Choroid plexus epithelial cell (primary cell): ENCODE measurements around the gene PTCH1.

Source experiments
- DNase-seq: peaks from one replicate; pipeline ENCODE4 v3.0.0-alpha.2; 2010; ENCODE audit warnings: low read depth
- H3K4me3 ChIP-seq: 2 replicates; pipeline ENCODE4 v1.5.1; 2011; ENCODE audit warnings: low read depth, mild to moderate bottlenecking, control low read depth, low read length, moderate library complexity
- TF ChIP-seq, protein P1 (sequence below): conservative IDR thresholded peaks from 2 replicates; pipeline ENCODE4 v1.5.1; 2011; ENCODE audit warnings: low read depth, mild to moderate bottlenecking, control low read depth, inconsistent platforms, low read length, moderate library complexity

PTCH1 gene

DNA sequence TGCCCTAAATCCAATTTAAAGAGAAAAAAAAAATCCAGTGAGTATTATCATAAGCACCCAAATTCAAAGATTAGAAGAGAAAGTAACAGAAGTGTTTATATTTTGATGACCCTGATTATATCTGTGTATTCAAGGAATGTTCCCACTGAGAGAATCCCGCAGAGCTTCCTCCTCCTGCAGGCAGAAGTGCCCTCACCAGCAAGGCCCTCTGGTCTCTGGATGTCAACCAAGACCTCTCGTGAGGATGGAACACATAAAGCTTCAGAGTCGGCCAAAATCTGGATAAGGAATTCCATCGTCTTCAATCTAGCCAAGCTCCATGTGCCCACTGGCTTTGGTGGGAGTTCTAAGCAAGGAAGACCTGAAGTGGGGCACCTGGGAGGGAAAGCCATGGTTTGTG lies 18.1 kb downstream of the PTCH1 start:
- TF ChIP-seq, protein P1, sequence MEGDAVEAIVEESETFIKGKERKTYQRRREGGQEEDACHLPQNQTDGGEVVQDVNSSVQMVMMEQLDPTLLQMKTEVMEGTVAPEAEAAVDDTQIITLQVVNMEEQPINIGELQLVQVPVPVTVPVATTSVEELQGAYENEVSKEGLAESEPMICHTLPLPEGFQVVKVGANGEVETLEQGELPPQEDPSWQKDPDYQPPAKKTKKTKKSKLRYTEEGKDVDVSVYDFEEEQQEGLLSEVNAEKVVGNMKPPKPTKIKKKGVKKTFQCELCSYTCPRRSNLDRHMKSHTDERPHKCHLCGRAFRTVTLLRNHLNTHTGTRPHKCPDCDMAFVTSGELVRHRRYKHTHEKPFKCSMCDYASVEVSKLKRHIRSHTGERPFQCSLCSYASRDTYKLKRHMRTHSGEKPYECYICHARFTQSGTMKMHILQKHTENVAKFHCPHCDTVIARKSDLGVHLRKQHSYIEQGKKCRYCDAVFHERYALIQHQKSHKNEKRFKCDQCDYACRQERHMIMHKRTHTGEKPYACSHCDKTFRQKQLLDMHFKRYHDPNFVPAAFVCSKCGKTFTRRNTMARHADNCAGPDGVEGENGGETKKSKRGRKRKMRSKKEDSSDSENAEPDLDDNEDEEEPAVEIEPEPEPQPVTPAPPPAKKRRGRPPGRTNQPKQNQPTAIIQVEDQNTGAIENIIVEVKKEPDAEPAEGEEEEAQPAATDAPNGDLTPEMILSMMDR: peak; percentile 13
- peak; percentile 56 for DNase-seq
- no peak overlapping the region for H3K4me3 ChIP-seq

DNA sequence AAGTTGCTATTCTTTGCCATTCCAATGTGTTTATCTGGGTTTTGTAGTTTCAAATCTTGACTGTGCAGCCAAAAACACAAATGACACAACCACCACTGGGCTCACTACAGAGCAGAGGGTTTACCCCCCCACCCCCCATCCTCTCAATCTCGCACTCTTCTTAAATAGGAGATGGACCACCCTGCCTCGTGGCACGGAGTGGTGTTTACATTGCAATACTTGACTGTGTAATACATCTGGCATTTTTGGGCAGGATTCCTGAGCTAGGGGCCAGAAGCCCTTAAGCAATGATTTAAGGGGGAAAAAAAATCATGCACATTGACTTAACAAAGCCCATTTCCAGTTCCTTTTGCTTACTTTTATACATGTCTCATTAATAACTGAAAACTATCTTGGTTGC lies 19.0 kb downstream of the PTCH1 start:
- DNase-seq: peak; percentile 42
- TF ChIP-seq, protein P1: no peak

DNA sequence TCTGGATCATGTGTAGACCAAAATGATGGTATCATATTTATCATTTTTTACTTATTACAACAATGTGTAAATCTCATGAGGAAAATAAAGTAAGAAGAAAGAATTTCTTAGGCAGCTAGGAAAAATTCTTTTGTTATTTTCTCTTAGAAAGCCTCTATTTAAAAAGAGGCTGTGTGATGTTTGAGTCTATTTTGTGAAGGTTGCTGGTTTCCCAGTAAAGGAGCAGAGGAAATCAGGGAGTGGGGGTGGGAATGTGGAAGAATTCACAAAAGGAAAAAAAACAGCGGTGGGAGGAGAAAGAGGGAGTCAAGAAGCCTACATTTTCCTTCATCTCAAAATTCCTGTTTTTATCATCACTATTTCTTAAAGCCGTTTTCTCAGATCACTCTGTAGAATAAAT lies 20.1 kb downstream of the PTCH1 start:
- TF ChIP-seq, protein P1: no peak
- no peak for DNase-seq
- H3K4me3 ChIP-seq: no peak overlapping the region

More for the DNA sequence above, 19.0 kb downstream of the PTCH1 start:
- no peak overlapping the region for H3K4me3 ChIP-seq

DNA sequence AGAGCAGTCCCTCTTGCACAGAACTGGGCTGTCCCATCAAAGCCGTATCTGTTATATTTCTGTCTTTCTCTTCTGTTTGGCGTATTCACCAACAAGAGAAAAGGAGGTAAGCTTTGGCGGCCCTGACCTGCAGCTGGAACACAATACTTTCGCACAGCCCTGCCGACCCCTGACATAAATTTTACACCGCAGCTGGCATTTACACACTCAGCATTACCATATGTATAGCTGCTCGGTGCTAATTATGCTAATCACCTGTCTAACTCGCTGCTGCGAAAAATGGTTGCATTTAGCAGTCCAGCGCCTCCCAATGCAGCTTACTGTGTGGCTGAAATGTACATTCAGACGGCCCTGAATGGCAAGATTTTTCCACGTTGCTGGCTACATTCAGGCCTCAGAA lies 20.8 kb downstream of the PTCH1 start:
- TF ChIP-seq, protein P1: no peak
- no peak for DNase-seq
- no peak overlapping the region for H3K4me3 ChIP-seq

DNA sequence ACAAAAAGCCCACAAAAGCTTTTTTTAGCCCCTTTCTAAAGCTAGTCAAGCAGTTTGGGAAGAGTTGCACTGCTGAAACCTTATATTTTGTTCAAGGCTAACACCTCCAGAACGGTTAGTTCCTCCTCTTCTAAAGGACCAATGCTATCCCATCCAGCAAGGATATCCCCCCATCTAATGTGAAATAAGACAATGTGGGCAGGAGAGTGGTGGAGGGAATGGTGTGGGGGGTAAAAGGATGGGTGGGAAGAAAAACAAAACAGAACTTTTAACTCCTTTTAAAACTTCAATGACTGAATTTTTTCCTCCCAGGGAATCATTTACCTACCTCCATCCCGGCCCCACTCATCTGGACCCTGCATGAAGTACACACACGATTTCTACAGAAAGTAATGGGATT lies 21.2 kb downstream of the PTCH1 start:
- no peak for DNase-seq
- TF ChIP-seq, protein P1: no peak
- no peak overlapping the region for H3K4me3 ChIP-seq

DNA sequence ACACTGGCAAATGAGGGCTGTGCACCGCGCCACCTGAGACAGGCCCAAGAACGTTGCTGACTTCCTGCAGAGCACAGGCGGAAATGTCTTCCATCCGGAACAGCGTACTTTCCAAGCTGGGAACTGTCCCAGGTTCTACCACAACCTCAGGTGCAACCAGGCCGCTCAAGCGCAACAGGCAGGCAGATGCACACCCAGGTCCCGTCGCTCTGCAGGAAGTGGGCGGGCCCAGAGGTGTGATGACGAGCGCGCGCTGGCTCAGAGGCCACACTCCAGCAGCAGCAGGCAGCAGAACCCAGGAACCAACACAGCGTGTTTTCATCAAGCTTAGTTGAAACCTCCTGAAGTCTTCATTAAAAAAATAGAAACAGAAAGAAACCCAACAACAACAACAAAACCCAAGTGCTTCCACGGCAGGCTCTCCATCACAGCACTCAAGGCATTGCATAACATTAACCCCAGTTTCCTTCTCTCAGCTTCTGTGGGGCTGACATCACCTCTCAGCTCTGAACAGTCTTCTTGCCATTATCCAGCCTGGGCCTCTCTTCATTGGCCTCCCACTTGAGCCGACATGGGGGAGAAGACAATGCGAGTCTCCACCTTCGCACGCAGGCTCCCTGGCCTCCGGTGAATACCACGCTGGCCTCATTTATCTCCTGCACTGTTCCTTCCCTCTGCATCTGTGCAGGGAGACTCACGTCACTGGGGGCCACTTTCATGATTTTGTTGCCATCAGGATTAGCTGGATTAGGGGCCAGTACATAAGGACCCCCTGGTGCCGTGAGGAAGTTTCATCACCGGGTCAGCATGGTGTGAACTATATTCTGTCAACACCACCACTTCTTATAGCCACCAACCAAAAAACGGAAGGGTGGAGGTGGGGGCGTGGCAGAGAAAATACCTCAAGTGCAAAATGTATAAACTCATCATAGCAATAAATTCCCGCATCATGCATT lies 22.1 kb downstream of the PTCH1 start:
- no peak for DNase-seq
- H3K4me3 ChIP-seq: no peak overlapping the region
- TF ChIP-seq, protein P1: no peak

DNA sequence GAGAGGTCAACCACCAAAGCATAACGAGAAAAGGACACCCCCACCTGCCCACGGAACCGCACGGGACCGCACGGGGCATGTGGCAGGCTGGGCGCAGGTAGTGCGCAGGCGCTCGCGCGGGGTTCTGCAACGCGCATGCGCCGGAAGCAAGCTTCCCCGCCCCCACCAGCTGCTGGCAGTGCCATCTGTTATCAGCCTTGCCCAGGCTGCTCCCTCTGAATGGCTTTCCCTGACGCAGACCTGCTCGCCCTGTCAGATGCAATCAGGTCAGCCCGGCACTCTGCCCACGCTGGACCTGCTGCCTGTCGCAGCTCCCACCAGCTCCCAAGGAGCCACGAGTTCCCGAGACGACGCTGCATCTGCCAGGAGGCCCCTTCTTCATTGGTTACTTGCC lies 22.8 kb downstream of the PTCH1 start:
- TF ChIP-seq, protein P1: no peak
- H3K4me3 ChIP-seq: no peak overlapping the region
- no peak for DNase-seq
